Uterus (tissue), 2 donors: Measurements from ENCODE around the gene CD320.

Source experiments
- POLR2A ChIP-seq, 2 donors: fragments of 450-650 bp; IDR thresholded peaks; one replicate each; pipeline ENCODE4 v1.6.1; 2016; ENCODE audit warnings: antibody characterized with exemption in 2 of 2, mild to moderate bottlenecking in 1 of 2, moderate library complexity in 1 of 2
- TF ChIP-seq, protein P1 (sequence below), 4 experiments: fragments of 200-600 bp in 2 of 4; fragments of 450-650 bp in 2 of 4; sonication (generic) in 2 of 4; IDR thresholded peaks; one replicate each; pipeline ENCODE4 v1.5.1; 2016 to 2019; ENCODE audit warnings: antibody characterized with exemption in 4 of 4, mild to moderate bottlenecking in 2 of 4, moderate library complexity in 1 of 4

DNA sequence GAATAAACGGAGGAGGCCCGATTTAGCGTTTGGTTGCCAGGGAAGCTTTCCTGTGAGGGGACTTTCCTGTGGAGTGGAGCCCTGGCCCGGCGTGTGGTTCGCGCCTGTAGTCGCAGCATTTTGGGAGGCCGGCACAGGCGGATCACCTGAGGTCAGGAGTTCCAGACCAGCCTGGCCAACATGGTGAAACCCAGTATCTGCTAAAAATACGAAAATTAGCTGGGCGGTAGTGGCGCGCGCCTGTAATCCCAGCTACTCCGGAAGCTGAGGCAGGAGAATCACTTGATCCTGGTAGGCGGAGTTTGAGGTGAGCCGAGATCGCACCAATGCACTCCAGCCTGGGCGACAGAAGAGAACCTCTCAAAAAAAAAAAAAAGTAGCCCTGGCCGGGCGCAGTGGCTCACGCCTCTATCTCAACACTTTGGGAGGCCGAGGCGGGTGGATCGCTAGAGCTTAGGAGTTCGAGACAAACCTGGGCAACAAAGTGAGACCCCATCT is 28.0 kb upstream of the CD320 start:
- TF ChIP-seq, protein P1, sequence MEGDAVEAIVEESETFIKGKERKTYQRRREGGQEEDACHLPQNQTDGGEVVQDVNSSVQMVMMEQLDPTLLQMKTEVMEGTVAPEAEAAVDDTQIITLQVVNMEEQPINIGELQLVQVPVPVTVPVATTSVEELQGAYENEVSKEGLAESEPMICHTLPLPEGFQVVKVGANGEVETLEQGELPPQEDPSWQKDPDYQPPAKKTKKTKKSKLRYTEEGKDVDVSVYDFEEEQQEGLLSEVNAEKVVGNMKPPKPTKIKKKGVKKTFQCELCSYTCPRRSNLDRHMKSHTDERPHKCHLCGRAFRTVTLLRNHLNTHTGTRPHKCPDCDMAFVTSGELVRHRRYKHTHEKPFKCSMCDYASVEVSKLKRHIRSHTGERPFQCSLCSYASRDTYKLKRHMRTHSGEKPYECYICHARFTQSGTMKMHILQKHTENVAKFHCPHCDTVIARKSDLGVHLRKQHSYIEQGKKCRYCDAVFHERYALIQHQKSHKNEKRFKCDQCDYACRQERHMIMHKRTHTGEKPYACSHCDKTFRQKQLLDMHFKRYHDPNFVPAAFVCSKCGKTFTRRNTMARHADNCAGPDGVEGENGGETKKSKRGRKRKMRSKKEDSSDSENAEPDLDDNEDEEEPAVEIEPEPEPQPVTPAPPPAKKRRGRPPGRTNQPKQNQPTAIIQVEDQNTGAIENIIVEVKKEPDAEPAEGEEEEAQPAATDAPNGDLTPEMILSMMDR (IDR thresholded peaks at IDR 0.05), result no peak
- TF ChIP-seq POLR2A (IDR thresholded peaks at IDR 0.05), result no peak
